GM08714 (cell line): ENCODE data around the gene MAGEA4.

Experiments used
- H3K4me3 ChIP-seq: fragments of 200-500 bp; sonication (Bioruptor generic); 2 replicates; pipeline ENCODE4 v1.5.1; 2014; ENCODE audit warnings: mild to moderate bottlenecking, low read length, inconsistent platforms
- ZNF274 ChIP-seq: IDR thresholded peaks from 2 replicates; pipeline ENCODE4 v1.6.1; 2012; ENCODE audit warnings: mild to moderate bottlenecking, low read depth, low read length

The MAGEA4 gene

DNA sequence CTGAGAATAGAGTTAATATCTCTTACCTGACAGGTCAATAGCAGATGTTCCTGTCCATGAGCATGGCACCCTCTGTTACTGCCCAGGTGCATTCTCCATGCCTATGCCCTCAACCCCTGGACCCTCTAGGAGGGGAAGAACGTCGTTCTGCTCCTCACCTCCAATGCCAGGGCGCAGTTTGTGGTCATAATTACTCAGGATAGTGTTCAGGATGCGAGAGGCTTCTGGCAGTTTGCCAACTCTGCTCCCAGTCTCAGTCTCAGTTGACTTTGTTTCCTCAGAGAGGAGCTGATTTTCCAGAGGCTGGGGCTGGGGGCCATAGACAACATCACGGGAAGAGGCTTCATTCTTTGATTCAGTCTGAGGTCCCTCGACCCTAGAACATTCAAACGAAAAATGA is 57.3 kb downstream of the MAGEA4 start:
- H3K4me3 ChIP-seq = no peak overlapping the region
- no peak for TF ChIP-seq ZNF274

DNA sequence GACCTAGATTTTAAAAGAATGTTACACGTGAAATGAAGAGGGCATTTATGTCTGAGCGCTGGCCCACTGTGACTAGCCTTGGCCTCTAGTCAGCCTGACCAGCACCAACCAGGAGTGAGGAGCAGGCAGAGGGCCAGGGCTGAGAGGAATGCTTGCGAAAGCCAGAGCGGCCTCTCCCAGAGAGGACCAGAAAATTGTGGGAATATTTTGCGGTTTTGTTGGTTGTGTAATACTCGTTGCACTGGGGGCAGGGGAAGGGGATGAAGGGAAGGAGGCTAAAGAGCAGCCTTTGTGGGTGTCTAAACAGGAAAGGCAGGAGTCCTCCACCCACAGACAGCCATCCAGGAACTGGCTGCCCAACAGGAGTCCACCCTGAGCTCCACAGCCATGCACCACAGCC is 58.0 kb downstream of the MAGEA4 start:
- no peak overlapping the region for H3K4me3 ChIP-seq

DNA sequence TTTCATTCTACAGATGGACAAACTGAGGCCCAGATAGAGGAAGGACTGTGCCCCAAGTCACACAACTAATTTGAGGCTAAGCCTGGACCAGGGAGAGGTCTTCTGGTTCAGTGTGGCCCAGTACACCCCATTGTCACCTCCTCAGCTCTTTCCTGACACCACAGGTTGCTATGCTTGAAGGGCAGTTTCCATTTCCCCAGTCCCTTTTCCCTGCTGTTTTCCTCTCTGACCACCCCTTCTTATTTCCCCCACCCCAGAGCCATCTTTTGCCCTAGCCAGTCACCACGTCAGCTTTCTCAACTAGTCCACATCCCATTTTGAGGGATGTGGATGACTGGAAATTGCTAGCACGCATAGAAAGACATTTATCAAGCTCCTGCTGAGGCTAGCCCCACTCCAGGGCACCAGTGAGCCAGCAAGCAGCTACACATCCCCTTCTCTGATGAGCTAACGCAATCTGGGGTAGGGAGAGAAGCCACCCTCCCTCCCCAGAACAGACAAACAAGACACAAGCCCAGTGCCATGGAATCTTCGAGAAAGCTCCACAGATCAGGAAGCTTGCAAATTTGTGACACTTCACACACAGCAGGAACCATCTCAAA is 60.5 kb downstream of the MAGEA4 start:
- no peak overlapping the region for H3K4me3 ChIP-seq
- TF ChIP-seq ZNF274 = no peak

More for the DNA sequence above, 58.0 kb downstream of the MAGEA4 start:
- no peak for TF ChIP-seq ZNF274

DNA sequence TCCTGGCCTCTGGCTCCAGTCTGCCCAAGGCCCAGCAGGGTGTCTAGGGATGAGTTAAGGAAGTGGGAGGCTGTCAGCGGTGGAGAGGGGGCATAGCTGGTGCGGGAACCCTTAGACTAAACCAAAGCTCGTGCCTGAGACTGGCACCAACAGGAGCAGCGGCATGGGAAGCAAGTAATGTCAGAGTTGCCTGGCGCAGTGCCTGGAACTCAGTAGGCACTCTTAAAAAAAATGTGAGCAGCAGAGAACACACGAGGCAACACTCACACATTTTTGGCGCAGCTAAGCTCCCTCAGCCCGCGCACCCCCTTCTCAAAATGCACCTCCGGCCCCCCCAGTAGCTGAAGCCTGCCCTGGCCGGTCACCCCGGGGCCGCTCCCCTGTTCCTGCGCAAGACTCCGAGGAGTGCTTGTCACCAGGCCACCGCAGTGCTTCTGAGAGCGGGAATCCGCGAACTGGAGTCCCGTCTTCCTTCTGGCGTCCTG is 61.2 kb downstream of the MAGEA4 start:
- no peak for TF ChIP-seq ZNF274
- no peak overlapping the region for H3K4me3 ChIP-seq
